DMS114 treated with DMSO at 0.1 percent for 48 hours (cell line): ENCODE results near the gene RBM22.

Experiments used
- DNase-seq: peaks from one replicate; lab custom pipeline; 2025; ENCODE audit not compliant: unreplicated experiment; lab: John Stamatoyannopoulos, UW

Gene RBM22

GRCh38 chr5:150653145-150653761, 47.6 kb downstream of the RBM22 start:
- no peak for DNase-seq

- no peak for DNase-seq
Observed at GRCh38 chr5:150651924-150652671, 48.8 kb downstream of the RBM22 start.

GRCh38 chr5:150651382-150651781, 49.5 kb downstream of the RBM22 start:
- no peak for DNase-seq

- DNase-seq: no peak
Observed at GRCh38 chr5:150650021-150651006, 50.5 kb downstream of the RBM22 start.

- no peak for DNase-seq
Observed at GRCh38 chr5:150649108-150650020, 51.5 kb downstream of the RBM22 start.

GRCh38 chr5:150648294-150649107, 52.4 kb downstream of the RBM22 start:
- no peak for DNase-seq

- DNase-seq: no peak
Observed at GRCh38 chr5:150647275-150648251, 53.3 kb downstream of the RBM22 start.

GRCh38 chr5:150645070-150645700, 55.7 kb downstream of the RBM22 start:
- no peak for DNase-seq

- no peak for DNase-seq
Observed at GRCh38 chr5:150644514-150644913, 56.3 kb downstream of the RBM22 start.

- DNase-seq: no peak
Observed at GRCh38 chr5:150644058-150644457, 56.8 kb downstream of the RBM22 start.

GRCh38 chr5:150642991-150643710, 57.7 kb downstream of the RBM22 start:
- DNase-seq: no peak

GRCh38 chr5:150642567-150642927, 58.3 kb downstream of the RBM22 start:
- DNase-seq: no peak

GRCh38 chr5:150641824-150642566, 58.9 kb downstream of the RBM22 start:
- no peak for DNase-seq

- DNase-seq: no peak
Observed at GRCh38 chr5:150641006-150641570, 59.8 kb downstream of the RBM22 start.
